Measurements from ENCODE around the gene CFAP251. TPM values are rescaled to one million over a fixed set of nuclear protein-coding genes. Genes with fewer than 3 reads are reported as not detected.

Gene CFAP251
- polyA plus RNA-seq, 3 donors: 0.08 to 0.17 TPM; not detected in 1

GRCh38 chr12:122032580-122032979 lies 114.2 kb downstream of the CFAP251 start:
- no peaks in the 10 kb centered on the region for H4K20me1 ChIP-seq (ENCODE audit: insufficient read depth, low read length)

GRCh38 chr12:122035292-122035691 lies 116.9 kb downstream of the CFAP251 start:
- intact Hi-C loops (cut with micrococcal nuclease): no loop called here
- WGBS (ENCODE audit: insufficient coverage): 100% methylated on average over 4 of the region's 8 CpGs
- H3K79me2 ChIP-seq (ENCODE audit: insufficient read depth, low read length): no peaks in the 10 kb centered on the region
- peaks cover 2 to 27% of the 10 kb centered on the region in 2 donors for H3K36me3 Mint-ChIP-seq
- H3K4me1 ChIP-seq (ENCODE audit: control insufficient read depth in 1 of 2, insufficient read depth in 2 of 2, low read length in 2 of 2): no peaks in the 10 kb centered on the region
- no peaks in the 10 kb centered on the region for H3K27me3 ChIP-seq (ENCODE audit: control insufficient read depth in 2 of 2, insufficient read depth in 2 of 2, low read length in 2 of 2)
- no peaks in the 10 kb centered on the region for H3K36me3 ChIP-seq (replicated peaks in 1 of 2; ENCODE audit: control insufficient read depth in 1 of 2, insufficient read depth in 2 of 2, low read length in 2 of 2)
- no peak for TF ChIP-seq CTCF (IDR thresholded peaks at IDR 0.05)
- no peak overlapping the region for H3K27ac Mint-ChIP-seq
- H3K9me3 Mint-ChIP-seq: no peaks in the 10 kb centered on the region
- no peaks in the 10 kb centered on the region for H4K20me1 ChIP-seq (ENCODE audit: insufficient read depth, low read length)
- H3K9ac ChIP-seq (ENCODE audit: insufficient read depth, low read length, poor library complexity, severe bottlenecking): no peak overlapping the region
- no peak overlapping the region for H3K27ac ChIP-seq (ENCODE audit: low read depth in 1 of 2, low read length in 2 of 2)
- no peak overlapping the region for H2AFZ ChIP-seq (ENCODE audit: insufficient read depth, low read depth, low read length, poor library complexity, severe bottlenecking)
- no peak overlapping the region for H3K4me2 ChIP-seq (replicated peaks; ENCODE audit: extremely low read depth, low read length, poor library complexity, severe bottlenecking)
- no peaks in the 10 kb centered on the region for H3K9me3 ChIP-seq (replicated peaks in 1 of 2; ENCODE audit: control insufficient read depth in 1 of 2, insufficient read depth in 1 of 2, low read length in 2 of 2)
- H3K4me3 ChIP-seq (replicated peaks in 1 of 3; ENCODE audit: low read depth in 2 of 3, low read length in 3 of 3): no peak overlapping the region
- H3K27me3 Mint-ChIP-seq (ENCODE audit: low read depth in 3 of 3): peaks cover 0 to 3% (median 1%) of the 10 kb centered on the region in 3 donors
- DNase-seq: no peak
- no peak overlapping the region for H3K4me3 Mint-ChIP-seq
- peaks cover 2% of the 10 kb centered on the region for H3K4me1 Mint-ChIP-seq

More at GRCh38 chr12:122032580-122032979, 114.2 kb downstream of the CFAP251 start:
- no peak overlapping the region for H3K9ac ChIP-seq (ENCODE audit: insufficient read depth, low read length, poor library complexity, severe bottlenecking)
- no peak overlapping the region for H3K27ac ChIP-seq (ENCODE audit: low read depth in 1 of 2, low read length in 2 of 2)
- no peak overlapping the region for H3K4me3 Mint-ChIP-seq
- no peak overlapping the region for H3K4me3 ChIP-seq (replicated peaks in 1 of 3; ENCODE audit: low read depth in 2 of 3, low read length in 3 of 3)
- no peaks in the 10 kb centered on the region for H3K79me2 ChIP-seq (ENCODE audit: insufficient read depth, low read length)
- peaks cover 0 to 4% (median 1%) of the 10 kb centered on the region in 3 donors for H3K27me3 Mint-ChIP-seq (ENCODE audit: low read depth in 3 of 3)
- DNase-seq: no peak
- H3K4me1 Mint-ChIP-seq: peaks cover 2% of the 10 kb centered on the region
- no peak overlapping the region for H3K4me2 ChIP-seq (replicated peaks; ENCODE audit: extremely low read depth, low read length, poor library complexity, severe bottlenecking)
- no peak overlapping the region for H3K27ac Mint-ChIP-seq
- H3K9me3 ChIP-seq (replicated peaks in 1 of 2; ENCODE audit: control insufficient read depth in 1 of 2, insufficient read depth in 1 of 2, low read length in 2 of 2): no peaks in the 10 kb centered on the region
- H3K27me3 ChIP-seq (ENCODE audit: control insufficient read depth in 2 of 2, insufficient read depth in 2 of 2, low read length in 2 of 2): no peaks in the 10 kb centered on the region
- intact Hi-C loops (cut with micrococcal nuclease): no loop called here
- peaks cover 2 to 23% of the 10 kb centered on the region in 2 donors for H3K36me3 Mint-ChIP-seq
- no peaks in the 10 kb centered on the region for H3K9me3 Mint-ChIP-seq
- TF ChIP-seq CTCF (IDR thresholded peaks at IDR 0.05): no peak
- WGBS (ENCODE audit: insufficient coverage): 89% methylated on average over 8 of the region's 11 CpGs
- no peaks in the 10 kb centered on the region for H3K4me1 ChIP-seq (ENCODE audit: control insufficient read depth in 1 of 2, insufficient read depth in 2 of 2, low read length in 2 of 2)
- H2AFZ ChIP-seq (ENCODE audit: insufficient read depth, low read depth, low read length, poor library complexity, severe bottlenecking): no peak overlapping the region
- H3K36me3 ChIP-seq (replicated peaks in 1 of 2; ENCODE audit: control insufficient read depth in 1 of 2, insufficient read depth in 2 of 2, low read length in 2 of 2): no peaks in the 10 kb centered on the region

Measured in CD14-positive monocyte (primary cell).